D721Med (cell line): ENCODE measurements around the gene NISCH.

ENCODE experiments used
- DNase-seq: peaks from one replicate; pipeline ENCODE4 v3.0.0; 2011; ENCODE audit warnings: low spot score; ENCODE audit not compliant: insufficient read length
- FAIRE-seq: peaks from 2 replicates; lab custom pipeline; 2011; peaks lifted over from hg19 to GRCh38; lab: Jason Lieb, UNC
- CTCF ChIP-seq: IDR thresholded peaks from 2 replicates; pipeline ENCODE4 v1.5.1; 2012; ENCODE audit warnings: mild to moderate bottlenecking, control low read depth; ENCODE audit not compliant: insufficient read depth; ENCODE audit errors: missing control alignments

The NISCH gene

DNA sequence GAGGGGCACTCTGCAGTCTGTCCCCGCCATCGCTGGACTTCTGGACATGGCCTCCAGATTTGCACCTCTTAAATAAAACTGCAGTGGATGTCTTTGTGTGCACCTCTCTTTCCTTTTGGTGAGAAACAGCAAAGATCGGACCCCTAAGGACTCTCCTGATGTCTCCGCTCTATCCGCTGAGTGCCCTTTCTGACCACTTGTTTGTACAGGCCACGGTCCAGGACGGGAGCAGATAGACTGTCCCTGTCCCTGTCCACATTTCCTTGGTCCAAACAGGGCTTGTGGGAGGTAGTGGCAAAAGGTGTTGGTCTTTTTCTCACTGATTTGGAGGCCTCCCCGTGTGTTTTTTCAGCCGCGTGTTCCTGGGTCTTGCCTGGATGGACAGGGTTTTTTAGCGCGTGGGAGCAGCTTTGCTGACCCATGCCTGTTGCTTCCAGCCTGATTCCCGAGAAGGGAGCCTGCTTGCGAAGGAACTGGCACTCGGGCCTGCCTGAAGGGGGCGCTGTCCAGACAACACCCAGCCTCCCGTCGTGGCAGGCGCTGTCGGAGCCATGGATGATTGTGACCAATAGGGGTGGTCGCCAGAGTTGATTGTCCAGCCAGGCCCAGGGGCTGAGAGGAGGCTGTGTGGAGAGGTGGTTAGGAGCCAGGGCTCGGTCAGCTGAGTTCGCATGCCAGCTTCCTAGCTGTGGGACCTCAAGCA is 26.6 kb downstream of the NISCH start:
- peak; percentile 43 for TF ChIP-seq CTCF
- FAIRE-seq: no peak

DNA sequence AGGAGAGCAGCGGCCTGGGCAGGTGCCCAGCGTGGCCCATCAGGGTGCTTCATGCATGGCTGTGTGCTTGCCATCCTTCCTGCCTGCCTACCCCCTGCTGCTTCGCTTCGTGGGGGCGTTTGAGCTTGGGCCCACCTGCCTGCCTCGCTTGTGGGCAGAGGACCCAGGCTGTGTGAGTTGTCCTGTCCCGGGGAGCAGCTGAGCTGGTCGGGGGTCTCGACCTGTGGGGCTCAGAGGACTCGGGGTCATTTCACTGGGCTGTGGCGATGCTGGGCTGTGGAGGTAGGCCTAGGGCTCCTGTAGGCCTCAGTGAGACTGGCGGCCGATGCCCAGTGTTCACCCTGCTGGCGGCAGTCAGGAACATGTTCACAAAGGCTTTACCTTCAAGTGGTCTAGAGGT is 27.7 kb downstream of the NISCH start:
- FAIRE-seq (no peak), DNase-seq (no peak)
- no peak for TF ChIP-seq CTCF

More for the DNA sequence above, 26.6 kb downstream of the NISCH start:
- no peak for DNase-seq

DNA sequence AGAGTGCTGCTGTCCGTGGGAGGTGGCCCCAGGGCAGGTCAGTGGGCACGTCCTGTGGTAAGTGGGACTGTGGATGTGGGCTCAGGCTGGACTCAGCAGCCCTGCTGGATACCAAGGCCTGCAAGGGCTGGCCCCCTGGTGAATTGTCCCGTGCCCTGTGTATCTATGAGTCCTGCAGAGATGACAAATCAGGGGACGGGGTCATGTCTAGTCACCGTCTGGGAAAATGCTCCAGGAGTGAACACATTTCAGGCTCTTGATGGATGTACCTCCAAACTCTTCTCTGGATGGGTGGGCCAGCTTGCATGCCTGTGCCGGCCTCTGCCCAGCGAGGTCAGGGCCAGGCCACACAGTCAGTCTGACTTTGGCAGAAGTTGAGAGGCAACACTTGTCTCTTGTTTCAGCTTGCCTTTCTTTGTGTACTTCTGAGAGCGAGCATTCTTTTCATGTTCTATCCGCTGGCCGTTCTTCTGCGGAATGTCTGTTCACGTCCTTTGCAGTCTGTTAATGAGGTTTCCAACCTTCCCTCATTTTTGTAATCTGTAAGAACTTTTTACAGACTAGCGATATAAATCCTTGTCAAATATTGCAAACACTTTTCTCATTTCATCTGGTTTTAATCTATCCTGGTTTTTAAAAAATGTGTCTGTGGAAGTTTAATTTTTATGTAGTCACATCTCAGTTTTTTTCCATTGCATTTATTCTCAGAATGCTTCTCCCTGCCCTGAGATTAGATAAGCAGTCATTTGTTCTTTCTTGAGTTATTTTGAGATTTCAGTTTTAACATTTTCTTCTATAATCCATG is 28.4 kb downstream of the NISCH start:
- no peak for DNase-seq
- no peak for TF ChIP-seq CTCF
- peak; percentile 56 for FAIRE-seq

- no peak for FAIRE-seq
- no peak for TF ChIP-seq CTCF
- no peak for DNase-seq
Measured at GRCh38 chr3:52484680-52485461, 29.5 kb downstream of the NISCH start.

GRCh38 chr3:52487050-52487787 is 31.8 kb downstream of the NISCH start:
- FAIRE-seq: no peak
- no peak for DNase-seq
- TF ChIP-seq CTCF: no peak

GRCh38 chr3:52487788-52488691 is 32.6 kb downstream of the NISCH start:
- TF ChIP-seq CTCF: no peak
- no peak for FAIRE-seq
- no peak for DNase-seq
